ENCODE measurements around the gene IL1R2. TPM values are rescaled to one million over a fixed set of nuclear protein-coding genes. Genes with fewer than 3 reads are reported as not detected.

Gene IL1R2
- total RNA-seq, 2 experiments from 2014 or later: not detected

DNA sequence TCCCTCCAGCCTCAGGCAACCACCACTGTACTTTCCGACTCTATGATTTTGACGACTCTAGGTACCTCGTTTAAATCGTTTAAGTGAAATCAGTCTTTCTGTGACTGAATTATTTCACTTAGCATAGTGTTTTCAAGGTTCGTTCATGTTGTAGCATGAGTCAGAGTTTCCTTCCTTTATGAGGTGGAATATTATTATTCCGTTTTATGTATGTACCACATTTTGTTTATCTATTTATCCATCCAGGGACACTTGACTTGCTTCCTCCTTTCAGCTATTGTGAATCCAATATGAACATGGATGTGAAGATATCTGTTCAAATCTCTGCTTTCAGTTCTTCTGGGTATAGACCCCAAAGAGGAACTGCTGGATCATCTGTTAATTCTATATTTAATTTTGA lies 19.1 kb downstream of the IL1R2 start:
- CTCF ChIA-PET (ENCODE audit: unreplicated experiment): no interaction called here
- Histone ChIP-seq H3K9me2 (ENCODE audit: insufficient read depth, low read length) (no peaks in the 10 kb centered on the region), H3K4me2 (ENCODE audit: low read length) (no peak overlapping the region), H3K9me3 (ENCODE audit: low read length) (no peaks in the 10 kb centered on the region), H2AFZ (ENCODE audit: low read length) (no peak overlapping the region), H3K36me3 (ENCODE audit: insufficient read depth, low read length) (no peaks in the 10 kb centered on the region), H4K20me1 (ENCODE audit: insufficient read depth, low read length) (no peaks in the 10 kb centered on the region), H3K27ac (ENCODE audit: low read depth, low read length, poor library complexity, severe bottlenecking) (no peak overlapping the region), H3K4me1 (ENCODE audit: insufficient read depth, low read length, poor library complexity, severe bottlenecking) (no peaks in the 10 kb centered on the region), H3K4me3 (ENCODE audit: low read depth, low read length, poor library complexity, severe bottlenecking) (no peak overlapping the region), H3K79me2 (ENCODE audit: insufficient read depth, low read depth, low read length) (no peaks in the 10 kb centered on the region)
- no peak for TF ChIP-seq EZH2phosphoT487 (IDR thresholded peaks at IDR 0.05; ENCODE audit: borderline replicate concordance, low read depth, low read length)
- TF ChIP-seq CTCF (conservative IDR thresholded peaks at IDR 0.05; ENCODE audit: low read length): no peak
- intact Hi-C loops (cut with micrococcal nuclease; ENCODE audit: unreplicated experiment): no loop called here
- POLR2A ChIA-PET: no interaction called here
- BruUV-seq (replicated peaks): no TSS peak
- DNase-seq (ENCODE audit: low spot score): no peak

DNA sequence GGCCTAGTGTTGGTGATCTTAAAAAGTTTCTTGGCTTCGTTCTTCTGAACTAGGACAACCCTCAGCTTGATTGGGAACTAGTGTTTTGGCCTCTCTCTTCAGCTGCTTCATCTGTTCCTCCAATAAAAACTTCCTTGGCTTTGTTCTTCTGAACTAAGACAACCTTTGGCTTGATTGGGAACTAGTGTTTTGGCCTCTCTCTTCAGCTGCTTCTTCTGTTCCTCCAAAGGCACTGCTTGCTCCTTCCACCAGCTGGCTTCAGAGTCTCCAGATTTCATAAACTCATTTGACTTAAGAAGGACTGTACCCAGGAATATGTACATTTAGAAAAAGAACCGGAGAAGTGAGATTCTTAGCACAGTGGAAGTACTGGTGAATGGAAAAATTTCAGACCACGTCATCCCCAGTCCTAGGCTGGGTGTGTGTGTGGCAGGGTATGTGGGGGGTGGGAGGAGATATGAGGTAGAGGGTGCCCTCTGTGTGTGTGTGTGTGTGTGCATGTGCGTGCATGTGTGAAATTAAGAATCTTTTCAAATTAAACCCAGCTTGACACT lies 20.4 kb downstream of the IL1R2 start:
- no peak overlapping the region for H3K4me3 ChIP-seq (ENCODE audit: low read depth, low read length, poor library complexity, severe bottlenecking)
- ChIA-PET CTCF (ENCODE audit: unreplicated experiment) (no interaction called here), POLR2A (interaction anchor here (0.6 kb wide), 1 partner anchor 435 kb away, joined by 5 read pairs; no protein-coding TSS in a partner anchor)
- H3K27ac ChIP-seq (ENCODE audit: low read depth, low read length, poor library complexity, severe bottlenecking): no peak overlapping the region
- intact Hi-C loops (cut with micrococcal nuclease; ENCODE audit: unreplicated experiment): no loop called here
- no peaks in the 10 kb centered on the region for H3K9me2 ChIP-seq (ENCODE audit: insufficient read depth, low read length)
- H3K4me1 ChIP-seq (ENCODE audit: insufficient read depth, low read length, poor library complexity, severe bottlenecking): no peaks in the 10 kb centered on the region
- no peaks in the 10 kb centered on the region for H3K9me3 ChIP-seq (ENCODE audit: low read length)
- no peak for DNase-seq (ENCODE audit: low spot score)
- H3K4me2 ChIP-seq (ENCODE audit: low read length): no peak overlapping the region
- BruUV-seq (replicated peaks): no TSS peak
- no peaks in the 10 kb centered on the region for H3K36me3 ChIP-seq (ENCODE audit: insufficient read depth, low read length)
- no peak overlapping the region for H2AFZ ChIP-seq (ENCODE audit: low read length)
- H3K79me2 ChIP-seq (ENCODE audit: insufficient read depth, low read depth, low read length): no peaks in the 10 kb centered on the region
- H4K20me1 ChIP-seq (ENCODE audit: insufficient read depth, low read length): no peaks in the 10 kb centered on the region
- TF ChIP-seq EZH2phosphoT487 (IDR thresholded peaks at IDR 0.05; ENCODE audit: borderline replicate concordance, low read depth, low read length) (no peak), CTCF (conservative IDR thresholded peaks at IDR 0.05; ENCODE audit: low read length) (no peak)

GRCh38 chr2:102013206-102014040 lies 21.7 kb downstream of the IL1R2 start:
- DNase-seq (ENCODE audit: low spot score): no peak

More at GRCh38 chr2:102013206-102014040, 21.7 kb downstream of the IL1R2 start:
- H2AFZ ChIP-seq (ENCODE audit: low read length): no peak overlapping the region
- no peak overlapping the region for H3K4me2 ChIP-seq (ENCODE audit: low read length)
- H3K9me3 ChIP-seq (ENCODE audit: low read length): no peaks in the 10 kb centered on the region
- no peaks in the 10 kb centered on the region for H3K36me3 ChIP-seq (ENCODE audit: insufficient read depth, low read length)
- no peaks in the 10 kb centered on the region for H3K4me1 ChIP-seq (ENCODE audit: insufficient read depth, low read length, poor library complexity, severe bottlenecking)
- ChIA-PET POLR2A (interaction anchor here (0.6 to 0.7 kb wide), 3 partner anchors 68 to 1018 kb away, joined by 3 to 4 read pairs (median 4); no protein-coding TSS in a partner anchor), CTCF (ENCODE audit: unreplicated experiment) (no interaction called here)
- H3K9me2 ChIP-seq (ENCODE audit: insufficient read depth, low read length): no peaks in the 10 kb centered on the region
- H3K4me3 ChIP-seq (ENCODE audit: low read depth, low read length, poor library complexity, severe bottlenecking): no peak overlapping the region
- intact Hi-C loops (cut with micrococcal nuclease; ENCODE audit: unreplicated experiment): no loop called here
- no peak overlapping the region for H3K27ac ChIP-seq (ENCODE audit: low read depth, low read length, poor library complexity, severe bottlenecking)
- no peaks in the 10 kb centered on the region for H3K79me2 ChIP-seq (ENCODE audit: insufficient read depth, low read depth, low read length)
- TF ChIP-seq CTCF (conservative IDR thresholded peaks at IDR 0.05; ENCODE audit: low read length) (no peak), EZH2phosphoT487 (IDR thresholded peaks at IDR 0.05; ENCODE audit: borderline replicate concordance, low read depth, low read length) (no peak)
- H4K20me1 ChIP-seq (ENCODE audit: insufficient read depth, low read length): no peaks in the 10 kb centered on the region
- BruUV-seq (replicated peaks): no TSS peak

Measured in OCI-LY7 (cell line).